K562 (cell line): Measurements from ENCODE around the gene UFC1. TPM values are rescaled to one million over a fixed set of nuclear protein-coding genes. Genes with fewer than 3 reads are reported as not detected.

Experiments
- BHLHE40 ChIP-seq: IDR thresholded peaks from 2 replicates; pipeline ENCODE4 v1.6.1; 2011; ENCODE audit warnings: low read length, improper control_type of control experiment
- BRD9 ChIP-seq: fragments of 450-650 bp; IDR thresholded peaks from 2 replicates; pipeline ENCODE4 v1.6.1; 2018; ENCODE audit warnings: low read depth; ENCODE audit not compliant: partially characterized antibody
- CBFA2T3 ChIP-seq: fragments of 450-650 bp; IDR thresholded peaks from 2 replicates; pipeline ENCODE4 v1.6.1; 2017
- GTF3C2 ChIP-seq: IDR thresholded peaks from 3 replicates; pipeline ENCODE4 v1.6.1; 2011; ENCODE audit warnings: borderline replicate concordance, mild to moderate bottlenecking, moderate library complexity; ENCODE audit not compliant: insufficient read length; ENCODE audit errors: extremely low read depth
- HCFC1 ChIP-seq: IDR thresholded peaks from 2 replicates; pipeline ENCODE4 v1.6.1; 2012; ENCODE audit warnings: low read depth, low read length, improper control_type of control experiment
- KDM5B ChIP-seq: fragments of 200-600 bp; sonication (generic); IDR thresholded peaks from 2 replicates; pipeline ENCODE4 v1.6.1; 2012; ENCODE audit warnings: low read depth, mild to moderate bottlenecking, moderate library complexity, low read length, control low read depth, inconsistent platforms; ENCODE audit not compliant: insufficient replicate concordance
- MTA1 ChIP-seq: fragments of 450-650 bp; IDR thresholded peaks from 2 replicates; pipeline ENCODE4 v1.6.1; 2017; ENCODE audit warnings: borderline replicate concordance
- NELFE ChIP-seq: IDR thresholded peaks from 2 replicates; pipeline ENCODE4 v1.6.1; 2011; ENCODE audit warnings: mild to moderate bottlenecking; ENCODE audit not compliant: insufficient read depth, insufficient read length
- PML ChIP-seq: IDR thresholded peaks from 2 replicates; pipeline ENCODE4 v1.6.1; 2012; ENCODE audit warnings: low read length, inconsistent platforms
- POLR2H ChIP-seq: IDR thresholded peaks from 2 replicates; pipeline ENCODE4 v1.6.1; 2016; ENCODE audit warnings: missing genetic modification characterization, low read depth, mild to moderate bottlenecking, control low read depth, missing compliant biosample characterization, moderate library complexity
- PTRF ChIP-seq: fragments of 450-650 bp; IDR thresholded peaks from 2 replicates; pipeline ENCODE4 v1.6.1; 2016; ENCODE audit warnings: mild to moderate bottlenecking, missing genetic modification characterization, missing compliant biosample characterization
- RBM25 ChIP-seq: fragments of 200-400 bp; formaldehyde crosslinking; IDR thresholded peaks from 2 replicates; pipeline ENCODE4 v1.6.1; 2018; ENCODE audit warnings: low read length, low read depth, moderate library complexity; ENCODE audit not compliant: severe bottlenecking
- RBM34 ChIP-seq: fragments of 200-400 bp; formaldehyde crosslinking; IDR thresholded peaks from 2 replicates; pipeline ENCODE4 v1.6.1; 2018; ENCODE audit warnings: low read length, borderline replicate concordance; ENCODE audit not compliant: insufficient read depth
- SMC3 ChIP-seq: conservative IDR thresholded peaks from 2 replicates; pipeline ENCODE4 v1.6.1; 2011; ENCODE audit warnings: low read depth, low read length, improper control_type of control experiment; ENCODE audit not compliant: insufficient read depth
- U2AF1 ChIP-seq: fragments of 200-400 bp; formaldehyde crosslinking; optimal IDR thresholded peaks from 2 replicates; pipeline ENCODE3; 2017; ENCODE audit warnings: mild to moderate bottlenecking, low read depth, low read length, moderate library complexity
- ZKSCAN1 ChIP-seq: fragments of 150-350 bp; IDR thresholded peaks from 2 replicates; pipeline ENCODE4 v1.6.1; 2016; ENCODE audit warnings: low read depth, low read length
- ZNF263 ChIP-seq: sonication (generic); formaldehyde crosslinking; IDR thresholded peaks from 2 replicates; pipeline ENCODE4 v1.8.0; 2022; ENCODE audit warnings: mild to moderate bottlenecking, missing genetic modification reagents, borderline replicate concordance
- ZNF445 ChIP-seq: fragments of 250-450 bp; sonication (Bioruptor Pico); IDR thresholded peaks from 2 replicates; pipeline ENCODE4 v1.4.0; 2020; ENCODE audit warnings: low read depth, mild to moderate bottlenecking, moderate library complexity
- ZNF764 ChIP-seq: fragments of 250-450 bp; sonication (Bioruptor Pico); IDR thresholded peaks from 2 replicates; pipeline ENCODE4 v1.4.0; 2020; ENCODE audit warnings: low read depth, mild to moderate bottlenecking, moderate library complexity
- polyA plus RNA-seq, 8 experiments: library from polyadenylated mRNA; depleted of rRNA in 4 of 8; stranded (reverse) in 5 of 8; unstranded in 3 of 8; fragments of >200 nt; fragmentation: Nextera tagmentation in 2 of 8; fragmentation: Illumina TruSeq in 1 of 8; extraction: Ambion mirVana in 2 of 8; extraction: Trizol in 1 of 8; gene quantifications; 2 replicates each; pipeline versions ENCODE4 v1.2.1 to v1.2.3, GENCODE V29; 2011 to 2014; ENCODE audit warnings: inconsistent platforms in 1 of 8, missing spikeins in 1 of 8
- total RNA-seq, 7 experiments: library from RNA; depleted of rRNA in 6 of 7; stranded (reverse); fragments of >200 nt in 6 of 7; fragmentation: Illumina TruSeq in 2 of 7; extraction: Trizol in 2 of 7; gene quantifications; 2 replicates each; pipeline versions ENCODE4 v1.2.1 to v1.2.3, GENCODE V29; 2011 to 2021; ENCODE audit warnings: low replicate concordance in 1 of 7
- TF ChIP-seq, protein P1 (sequence below): fragments of 200-800 bp; sonication (Bioruptor generic); IDR thresholded peaks from 2 replicates; pipeline ENCODE4 v1.6.1; 2017; ENCODE audit warnings: missing genetic modification characterization, missing compliant biosample characterization
- TF ChIP-seq, protein P2 (sequence below): IDR thresholded peaks from 2 replicates; pipeline ENCODE4 v1.6.1; 2011; ENCODE audit warnings: borderline replicate concordance, low read depth, mild to moderate bottlenecking, moderate library complexity, low read length; ENCODE audit not compliant: insufficient read depth, poor library complexity, severe bottlenecking

UFC1 gene
- total and polyA plus RNA-seq, 9 of the 15 experiments (the other 6 are each of a cell fraction or from before 2014, with no cell fraction given), result 92.8 to 220 (median 161) TPM

DNA sequence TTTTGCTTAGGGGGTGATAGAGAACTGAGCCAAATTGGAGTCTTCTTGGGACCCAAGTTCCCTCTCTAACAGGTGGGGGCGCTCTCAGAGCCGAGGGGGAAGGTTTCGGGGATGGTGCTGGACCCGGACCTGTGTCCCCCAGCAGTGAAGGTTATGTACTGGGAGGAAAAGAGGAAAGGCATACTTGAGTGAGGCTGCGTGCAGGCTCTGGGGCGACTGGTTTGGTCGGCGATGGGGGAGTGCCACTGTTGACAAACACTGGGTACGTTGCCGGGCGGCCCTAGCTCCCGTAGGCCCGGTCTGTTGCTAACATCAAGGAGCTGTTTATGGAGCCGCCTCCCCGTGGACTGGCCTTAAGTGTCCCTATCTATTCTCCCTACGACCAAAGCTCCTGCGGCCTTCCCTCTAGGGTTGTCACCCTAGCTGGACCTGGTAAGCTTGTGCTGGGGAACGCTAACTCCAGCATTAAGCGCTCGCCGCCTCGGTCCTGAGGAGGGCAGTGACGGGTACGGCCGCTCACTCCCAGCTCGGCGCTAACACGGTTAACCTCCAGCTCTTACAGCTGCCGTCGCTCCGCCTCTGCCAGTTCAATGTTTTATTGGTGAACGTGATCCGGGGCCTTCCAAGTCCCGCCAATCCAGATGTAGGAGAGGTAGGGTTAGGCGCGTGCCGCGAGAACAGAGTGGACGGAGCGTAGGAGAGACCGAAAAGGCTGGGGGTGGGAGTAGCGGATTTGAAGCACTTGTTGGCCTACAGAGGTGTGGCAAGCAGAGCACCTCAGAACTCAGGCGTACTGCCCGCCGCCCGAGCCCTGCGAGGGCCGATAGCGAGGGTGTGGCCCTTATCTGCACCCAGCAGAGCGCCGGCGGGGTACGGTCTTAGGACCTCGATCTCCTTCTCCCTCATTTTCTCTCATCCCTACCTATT is 12.2 kb downstream of the UFC1 start, which contains the start of gene PPOX (continued):
- no peak for TF ChIP-seq U2AF1
- no peak for TF ChIP-seq ZNF764 (CRISPR knock-in tag)
- TF ChIP-seq SMC3, result no peak; the same call in 1 of the 2 replicates
- no peak for TF ChIP-seq PTRF (tag)
- peak; percentile 99 for TF ChIP-seq CBFA2T3
- no peak for TF ChIP-seq NELFE
- TF ChIP-seq GTF3C2, result no peak
- TF ChIP-seq PML, result peak; percentile 97
- peak; percentile 57; the same call in 1 of the 2 replicates for TF ChIP-seq ZNF445 (CRISPR knock-in tag)
- peak; percentile 68 for TF ChIP-seq MTA1
- no peak for TF ChIP-seq RBM34
- TF ChIP-seq, protein P1, sequence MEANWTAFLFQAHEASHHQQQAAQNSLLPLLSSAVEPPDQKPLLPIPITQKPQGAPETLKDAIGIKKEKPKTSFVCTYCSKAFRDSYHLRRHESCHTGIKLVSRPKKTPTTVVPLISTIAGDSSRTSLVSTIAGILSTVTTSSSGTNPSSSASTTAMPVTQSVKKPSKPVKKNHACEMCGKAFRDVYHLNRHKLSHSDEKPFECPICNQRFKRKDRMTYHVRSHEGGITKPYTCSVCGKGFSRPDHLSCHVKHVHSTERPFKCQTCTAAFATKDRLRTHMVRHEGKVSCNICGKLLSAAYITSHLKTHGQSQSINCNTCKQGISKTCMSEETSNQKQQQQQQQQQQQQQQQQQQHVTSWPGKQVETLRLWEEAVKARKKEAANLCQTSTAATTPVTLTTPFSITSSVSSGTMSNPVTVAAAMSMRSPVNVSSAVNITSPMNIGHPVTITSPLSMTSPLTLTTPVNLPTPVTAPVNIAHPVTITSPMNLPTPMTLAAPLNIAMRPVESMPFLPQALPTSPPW (CRISPR knock-in tag), result peak; percentile 73
- TF ChIP-seq BHLHE40, result peak; percentile 96
- TF ChIP-seq, protein P2, sequence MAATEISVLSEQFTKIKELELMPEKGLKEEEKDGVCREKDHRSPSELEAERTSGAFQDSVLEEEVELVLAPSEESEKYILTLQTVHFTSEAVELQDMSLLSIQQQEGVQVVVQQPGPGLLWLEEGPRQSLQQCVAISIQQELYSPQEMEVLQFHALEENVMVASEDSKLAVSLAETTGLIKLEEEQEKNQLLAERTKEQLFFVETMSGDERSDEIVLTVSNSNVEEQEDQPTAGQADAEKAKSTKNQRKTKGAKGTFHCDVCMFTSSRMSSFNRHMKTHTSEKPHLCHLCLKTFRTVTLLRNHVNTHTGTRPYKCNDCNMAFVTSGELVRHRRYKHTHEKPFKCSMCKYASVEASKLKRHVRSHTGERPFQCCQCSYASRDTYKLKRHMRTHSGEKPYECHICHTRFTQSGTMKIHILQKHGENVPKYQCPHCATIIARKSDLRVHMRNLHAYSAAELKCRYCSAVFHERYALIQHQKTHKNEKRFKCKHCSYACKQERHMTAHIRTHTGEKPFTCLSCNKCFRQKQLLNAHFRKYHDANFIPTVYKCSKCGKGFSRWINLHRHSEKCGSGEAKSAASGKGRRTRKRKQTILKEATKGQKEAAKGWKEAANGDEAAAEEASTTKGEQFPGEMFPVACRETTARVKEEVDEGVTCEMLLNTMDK, result peak; percentile 78
- TF ChIP-seq ZKSCAN1, result peak; percentile 36; the same call in 1 of the 2 replicates
- peak; percentile 68 for TF ChIP-seq RBM25
- peak; percentile 53 for TF ChIP-seq HCFC1
- peak; percentile 88 for TF ChIP-seq POLR2H (tag)
- peak; percentile 69 for TF ChIP-seq BRD9
- TF ChIP-seq ZNF263 (CRISPR knock-in tag), result peak; percentile 87; the same call in 1 of the 2 replicates
- TF ChIP-seq KDM5B, result peak; percentile 92
